Lower leg skin (tissue), 4 donors: Measurements from ENCODE around the gene GPR158. TPM values are rescaled to one million over a fixed set of nuclear protein-coding genes. Genes with fewer than 3 reads are reported as not detected.

Experiments
- DNase-seq, 2 donors: peaks; one replicate each; pipeline ENCODE4 v3.0.0-alpha.2; 2019; ENCODE audit warnings: low spot score in 2 of 2
- H3K4me3 ChIP-seq: fragments of 200-600 bp; sonication (generic); 2 replicates; pipeline ENCODE4 v1.5.1; 2017; ENCODE audit warnings: mild to moderate bottlenecking, low read depth; ENCODE audit not compliant: poor library complexity, severe bottlenecking
- POLR2A ChIP-seq, 2 donors: fragments of 450-650 bp; IDR thresholded peaks; one replicate each; pipeline ENCODE4 v1.6.1; 2016 to 2017; ENCODE audit warnings: antibody characterized with exemption in 2 of 2, mild to moderate bottlenecking in 1 of 2, moderate library complexity in 1 of 2
- WGBS, 2 donors: methylation state at CpG; one replicate each; pipeline ENCODE4 v1.1.5; 2018; 5-methylcytosine and 5-hydroxymethylcytosine counted together
- intact Hi-C: fragments of 100-400 bp; cut with DNase I; formaldehyde crosslinking; loops from one replicate; pipeline ENCODE4 v1.15.0; 2023; ENCODE audit warnings: low total_unique reads
- total RNA-seq, 4 donors: library from RNA; depleted of rRNA; stranded (reverse); fragments of >200 nt; gene quantifications; one replicate each; pipeline ENCODE4 v1.1.0, GENCODE V29; 2016
- TF ChIP-seq, protein P1 (sequence below), 3 donors: fragments of 450-650 bp; IDR thresholded peaks; one replicate each; pipeline ENCODE4 v1.5.1; 2016; ENCODE audit warnings: antibody characterized with exemption in 3 of 3, mild to moderate bottlenecking in 3 of 3, moderate library complexity in 2 of 3

GPR158 gene
- total RNA-seq, 4 donors from 2014 or later: 0.13 TPM; not detected in 3

DNA sequence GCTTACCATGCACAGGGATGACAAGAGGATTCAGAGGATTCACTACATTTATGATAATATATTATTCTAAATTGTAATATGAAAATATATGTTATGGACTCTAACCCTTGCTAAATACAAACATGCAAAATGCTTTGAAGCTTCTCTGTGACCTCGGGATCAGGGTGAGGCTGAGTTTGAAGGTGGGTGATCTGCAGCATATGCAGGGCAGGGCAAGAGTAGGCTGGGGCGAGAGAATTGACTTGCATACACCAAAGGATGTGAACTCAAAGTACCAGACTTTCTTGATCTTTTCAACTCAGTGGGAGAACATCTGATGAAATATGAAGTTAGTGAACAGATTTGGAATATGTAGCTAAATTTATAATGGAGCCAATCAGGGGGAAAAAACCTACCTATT lies 57.0 kb downstream of the GPR158 start:
- DNase-seq: no peak
- 50 to 63% methylated on average over 2 of the region's 2 CpGs for WGBS, 2 donors
- intact Hi-C loops: no loop called here
- no peak for TF ChIP-seq POLR2A (IDR thresholded peaks at IDR 0.05)
- H3K4me3 ChIP-seq: no peak overlapping the region

DNA sequence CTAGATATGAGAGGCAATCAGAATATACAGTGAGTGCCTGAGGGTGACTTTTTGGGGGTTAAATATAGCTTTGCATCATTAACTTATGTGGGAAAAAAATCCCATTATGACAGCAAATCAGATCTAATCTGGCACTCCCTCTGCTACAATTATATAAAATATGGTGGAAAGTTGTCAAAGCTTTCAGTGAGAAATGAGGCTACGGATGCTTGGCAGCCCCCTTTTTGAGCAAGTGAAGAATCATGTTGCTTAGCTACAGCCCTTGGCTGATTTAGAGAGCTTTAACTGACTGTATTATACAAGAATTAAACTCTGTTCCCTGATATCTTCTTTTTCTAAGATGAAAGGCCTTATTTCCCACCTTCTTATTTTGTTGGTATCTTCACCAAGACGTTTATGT lies 57.4 kb downstream of the GPR158 start:
- no peak overlapping the region for H3K4me3 ChIP-seq
- intact Hi-C loops: no loop called here
- TF ChIP-seq POLR2A (IDR thresholded peaks at IDR 0.05): no peak
- TF ChIP-seq, protein P1, sequence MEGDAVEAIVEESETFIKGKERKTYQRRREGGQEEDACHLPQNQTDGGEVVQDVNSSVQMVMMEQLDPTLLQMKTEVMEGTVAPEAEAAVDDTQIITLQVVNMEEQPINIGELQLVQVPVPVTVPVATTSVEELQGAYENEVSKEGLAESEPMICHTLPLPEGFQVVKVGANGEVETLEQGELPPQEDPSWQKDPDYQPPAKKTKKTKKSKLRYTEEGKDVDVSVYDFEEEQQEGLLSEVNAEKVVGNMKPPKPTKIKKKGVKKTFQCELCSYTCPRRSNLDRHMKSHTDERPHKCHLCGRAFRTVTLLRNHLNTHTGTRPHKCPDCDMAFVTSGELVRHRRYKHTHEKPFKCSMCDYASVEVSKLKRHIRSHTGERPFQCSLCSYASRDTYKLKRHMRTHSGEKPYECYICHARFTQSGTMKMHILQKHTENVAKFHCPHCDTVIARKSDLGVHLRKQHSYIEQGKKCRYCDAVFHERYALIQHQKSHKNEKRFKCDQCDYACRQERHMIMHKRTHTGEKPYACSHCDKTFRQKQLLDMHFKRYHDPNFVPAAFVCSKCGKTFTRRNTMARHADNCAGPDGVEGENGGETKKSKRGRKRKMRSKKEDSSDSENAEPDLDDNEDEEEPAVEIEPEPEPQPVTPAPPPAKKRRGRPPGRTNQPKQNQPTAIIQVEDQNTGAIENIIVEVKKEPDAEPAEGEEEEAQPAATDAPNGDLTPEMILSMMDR (IDR thresholded peaks at IDR 0.05): no peak
- no peak for DNase-seq
- WGBS, 2 donors: 19 to 34% methylated on average over 2 of the region's 2 CpGs

DNA sequence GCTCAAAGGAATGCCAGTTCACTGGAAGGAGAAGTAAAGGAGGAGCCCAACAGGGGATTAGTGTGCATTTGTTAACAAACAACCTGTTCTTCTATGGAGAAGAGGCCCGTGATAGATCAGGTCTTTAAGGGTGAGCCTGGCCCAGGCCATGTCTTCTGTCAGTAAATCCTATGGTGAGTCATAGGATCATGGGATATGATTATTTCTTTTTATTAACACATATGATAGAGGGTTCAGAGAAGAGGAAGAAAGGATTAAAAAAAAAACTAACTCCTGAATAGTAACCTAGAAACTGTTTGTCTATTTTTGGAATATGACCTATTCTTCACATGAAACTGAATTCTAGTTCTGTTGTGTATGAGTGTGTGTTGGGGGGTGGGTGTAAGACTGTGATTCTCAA lies 70.4 kb downstream of the GPR158 start:
- intact Hi-C loops: no loop called here
- no peak overlapping the region for H3K4me3 ChIP-seq
- DNase-seq: no peak
- TF ChIP-seq, protein P1 (IDR thresholded peaks at IDR 0.05): no peak
- 76 to 84% methylated on average over 1 of the region's 1 CpG for WGBS, 2 donors

DNA sequence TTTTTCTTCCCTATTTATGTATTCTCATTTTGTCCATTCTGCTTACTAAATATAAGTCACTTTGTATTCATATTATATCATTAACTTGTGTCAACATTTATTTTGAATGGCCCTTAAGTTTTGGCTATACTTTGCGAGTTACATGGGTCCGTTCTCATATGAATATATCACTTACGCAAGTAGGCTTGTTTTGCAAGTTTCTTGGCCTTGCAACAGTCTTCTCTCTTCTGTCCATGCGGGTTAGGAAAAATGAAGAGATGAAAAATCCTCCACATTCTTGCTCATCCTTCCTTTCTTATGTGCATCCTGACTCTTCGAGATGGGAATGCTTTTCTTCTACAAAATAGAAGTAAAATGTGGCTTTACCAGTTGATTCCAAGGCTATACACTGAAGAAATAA lies 82.8 kb downstream of the GPR158 start:
- intact Hi-C loops: no loop called here
- no peak for DNase-seq
- WGBS, 2 donors: 90% methylated on average over 5 of the region's 5 CpGs
- TF ChIP-seq POLR2A (IDR thresholded peaks at IDR 0.05): no peak
- TF ChIP-seq, protein P1 (IDR thresholded peaks at IDR 0.05): no peak
- H3K4me3 ChIP-seq: no peak overlapping the region

DNA sequence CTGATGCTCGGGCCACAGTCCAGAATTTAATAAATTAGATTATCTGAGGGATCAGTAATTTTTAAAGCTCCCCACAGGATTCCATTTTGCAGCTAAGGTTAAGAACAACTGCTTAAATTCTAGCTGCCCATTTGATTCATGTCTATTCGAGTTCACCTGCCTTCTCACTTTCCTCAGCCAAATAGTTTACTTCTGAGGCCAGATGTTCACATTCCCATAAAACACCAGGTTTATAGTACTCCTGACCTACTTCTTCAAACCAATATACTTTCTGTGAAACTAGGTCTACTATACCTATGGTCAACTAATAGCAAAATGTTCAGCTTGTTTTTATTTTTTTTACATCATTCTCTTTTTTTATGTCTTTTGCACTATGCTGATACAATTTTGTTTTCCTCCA lies 86.3 kb downstream of the GPR158 start:
- intact Hi-C loops: no loop called here
- DNase-seq: no peak
- H3K4me3 ChIP-seq: no peak overlapping the region
- WGBS, 2 donors: 21 to 28% methylated on average over 2 of the region's 2 CpGs
- TF ChIP-seq, protein P1 (IDR thresholded peaks at IDR 0.05): no peak
- no peak for TF ChIP-seq POLR2A (IDR thresholded peaks at IDR 0.05)

DNA sequence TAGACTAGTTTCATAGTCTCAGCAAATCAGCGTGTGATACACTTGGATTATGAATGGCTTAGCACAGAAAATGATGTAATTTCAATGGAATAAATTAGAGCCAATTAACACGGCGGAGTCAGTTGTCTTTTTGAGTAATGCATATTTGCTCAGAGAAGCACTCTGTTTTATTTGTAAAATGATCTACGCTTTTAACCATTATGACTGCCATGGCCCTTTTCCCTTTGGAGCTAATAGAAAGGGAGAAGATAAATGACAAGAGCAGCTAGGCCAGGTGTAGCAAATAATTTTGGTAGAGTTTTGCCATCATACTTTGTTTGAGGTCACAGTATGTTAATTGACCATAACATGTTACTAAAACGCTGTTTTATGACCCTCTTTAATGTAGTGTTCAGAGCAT lies 86.8 kb downstream of the GPR158 start:
- TF ChIP-seq, protein P1 (IDR thresholded peaks at IDR 0.05): no peak
- TF ChIP-seq POLR2A (IDR thresholded peaks at IDR 0.05): no peak
- DNase-seq: no peak
- intact Hi-C loops: no loop called here
- H3K4me3 ChIP-seq: no peak overlapping the region
- WGBS, 2 donors: 69 to 72% methylated on average over 5 of the region's 5 CpGs
